H1 (cell line): ENCODE measurements around the gene ZNF615. TPM values are rescaled to one million over a fixed set of nuclear protein-coding genes. Genes with fewer than 3 reads are reported as not detected.

ENCODE experiments used
- CTCF ChIA-PET: fragments of 300-600 bp; sonication (Branson Sonifier 250); formaldehyde crosslinking; loops from one replicate; lab custom pipeline; 2021; ENCODE audit not compliant: partially characterized antibody; lab: Charles Lee
- POLR2A ChIA-PET: fragments of 300-600 bp; sonication (Branson Sonifier 250); formaldehyde crosslinking; loops from one replicate; lab custom pipeline; 2021; ENCODE audit warnings: inconsistent platforms; ENCODE audit not compliant: partially characterized antibody; lab: Charles Lee
- DNase-seq, 2 experiments: peaks; one replicate each; pipeline versions ENCODE4 v3.0.0 to v3.0.0-alpha.2; 2010 to 2022; ENCODE audit warnings: low spot score in 2 of 2, low read depth in 1 of 2, mixed read lengths in 1 of 2
- FAIRE-seq: peaks from 2 replicates; lab custom pipeline; 2011; peaks lifted over from hg19 to GRCh38; lab: Jason Lieb, UNC
- H2AFZ ChIP-seq: 2 replicates; pipeline ENCODE4 v1.8.1; 2012; ENCODE audit warnings: low read length, inconsistent platforms
- H2AK5ac ChIP-seq: 2 replicates; pipeline ENCODE4 v1.6.1; 2013; ENCODE audit warnings: low read depth, low read length
- H2BK120ac ChIP-seq: replicated peaks from 2 replicates; pipeline ENCODE3; 2013; ENCODE audit warnings: low read depth, low read length, inconsistent platforms
- H2BK12ac ChIP-seq: 2 replicates; pipeline ENCODE4 v1.6.1; 2013; ENCODE audit warnings: low read depth, low read length
- H2BK15ac ChIP-seq: 2 replicates; pipeline ENCODE4 v1.6.1; 2013; ENCODE audit warnings: low read length
- H2BK20ac ChIP-seq: 2 replicates; pipeline ENCODE4 v1.6.1; 2013; ENCODE audit warnings: low read length
- H2BK5ac ChIP-seq: 2 replicates; pipeline ENCODE4 v1.6.1; 2013; ENCODE audit warnings: low read depth, low read length
- H3K14ac ChIP-seq: 2 replicates; pipeline ENCODE4 v1.6.1; 2013; ENCODE audit warnings: inconsistent platforms; ENCODE audit not compliant: insufficient read length
- H3K18ac ChIP-seq: 2 replicates; pipeline ENCODE4 v1.6.1; 2013; ENCODE audit warnings: low read length; ENCODE audit errors: extremely low read depth
- H3K23ac ChIP-seq: 2 replicates; pipeline ENCODE4 v1.6.1; 2013; ENCODE audit warnings: inconsistent platforms; ENCODE audit not compliant: insufficient read length
- H3K23me2 ChIP-seq: 2 replicates; pipeline ENCODE4 v1.6.1; 2013; ENCODE audit warnings: low read depth, low read length
- H3K27ac ChIP-seq: 2 replicates; pipeline ENCODE4 v1.6.1; 2011; ENCODE audit warnings: low read depth, low read length, inconsistent platforms
- H3K27me3 ChIP-seq, 4 experiments: replicated peaks in 1 of 4; 1 replicate in 1 of 4; 2 replicates in 3 of 4; pipeline versions ENCODE4 v1.6.1 to v1.8.1; 2011 to 2013; ENCODE audit warnings: low read length in 3 of 4, mild to moderate bottlenecking in 3 of 4, inconsistent platforms in 2 of 4, mixed read lengths in 2 of 4, moderate library complexity in 1 of 4; ENCODE audit not compliant: control insufficient read depth in 3 of 4, insufficient read depth in 3 of 4; ENCODE audit errors: extremely low read depth in 1 of 4
- H3K36me3 ChIP-seq, 4 experiments: 2 replicates each; pipeline versions ENCODE4 v1.6.1 to v1.8.1; 2011 to 2013; ENCODE audit warnings: mild to moderate bottlenecking in 4 of 4, low read length in 3 of 4, moderate library complexity in 2 of 4, control low read depth in 1 of 4, inconsistent platforms in 1 of 4; ENCODE audit not compliant: insufficient read depth in 4 of 4, control insufficient read depth in 2 of 4
- H3K4ac ChIP-seq: replicated peaks from 2 replicates; pipeline ENCODE3; 2013; ENCODE audit warnings: low read length, low read depth, mixed read lengths, inconsistent platforms; ENCODE audit not compliant: insufficient read length
- H3K4me1 ChIP-seq, 4 experiments: replicated peaks in 1 of 4; 1 replicate in 1 of 4; 2 replicates in 3 of 4; pipeline versions ENCODE4 v1.6.1 to v1.8.1; 2011 to 2013; ENCODE audit warnings: low read length in 3 of 4, inconsistent platforms in 2 of 4, mixed read lengths in 1 of 4; ENCODE audit not compliant: insufficient read depth in 4 of 4, control insufficient read depth in 3 of 4
- H3K4me2 ChIP-seq, 2 experiments: 2 replicates each; pipeline versions ENCODE4 v1.6.1 to v1.8.1; 2011 to 2013; ENCODE audit warnings: low read depth in 2 of 2, low read length in 2 of 2, control low read depth in 1 of 2, inconsistent platforms in 1 of 2, mild to moderate bottlenecking in 1 of 2; ENCODE audit not compliant: insufficient read depth in 1 of 2
- H3K4me3 ChIP-seq, 4 experiments: fragments of 200-600, 300-600 bp in 1 of 4; sonication (generic), shearing (Covaris generic), sonication (Bioruptor Twin) in 1 of 4; 2 replicates each; pipeline versions ENCODE4 v1.5.1 to v1.8.1; 2011 to 2016; ENCODE audit warnings: low read length in 4 of 4, low read depth in 3 of 4, control low read depth in 2 of 4, inconsistent platforms in 2 of 4, mild to moderate bottlenecking in 2 of 4, mixed read lengths in 1 of 4, moderate library complexity in 1 of 4; ENCODE audit not compliant: insufficient read depth in 2 of 4; ENCODE audit errors: extremely low read depth in 1 of 4
- H3K56ac ChIP-seq: replicated peaks from 2 replicates; pipeline ENCODE3; 2013; ENCODE audit warnings: low read depth, mild to moderate bottlenecking, mixed read lengths, low read length, inconsistent platforms; ENCODE audit not compliant: insufficient read length
- H3K79me1 ChIP-seq: 2 replicates; pipeline ENCODE4 v1.6.1; 2013; ENCODE audit warnings: low read depth, low read length, control low read depth
- H3K79me2 ChIP-seq, 2 experiments: 2 replicates each; pipeline versions ENCODE4 v1.6.1 to v1.8.1; 2012 to 2013; ENCODE audit warnings: low read length in 2 of 2, mild to moderate bottlenecking in 2 of 2, inconsistent platforms in 1 of 2; ENCODE audit not compliant: insufficient read depth in 2 of 2, control insufficient read depth in 1 of 2
- H3K9ac ChIP-seq, 4 experiments: replicated peaks in 1 of 4; 1 replicate in 1 of 4; 2 replicates in 3 of 4; pipeline versions ENCODE4 v1.6.1 to v1.8.1; 2011 to 2013; ENCODE audit warnings: low read depth in 3 of 4, low read length in 3 of 4, control low read depth in 2 of 4, mild to moderate bottlenecking in 2 of 4, moderate library complexity in 2 of 4, inconsistent platforms in 1 of 4; ENCODE audit errors: extremely low read depth in 1 of 4
- H3K9me3 ChIP-seq, 2 experiments: 2 replicates each; pipeline versions ENCODE4 v1.6.1 to v1.8.1; 2012 to 2013; ENCODE audit warnings: mild to moderate bottlenecking in 2 of 2, moderate library complexity in 2 of 2, control low read depth in 1 of 2, inconsistent platforms in 1 of 2, low read depth in 1 of 2, low read length in 1 of 2, mixed read lengths in 1 of 2; ENCODE audit not compliant: insufficient read depth in 2 of 2
- H4K20me1 ChIP-seq, 2 experiments: replicated peaks in 1 of 2; 2 replicates each; pipeline versions ENCODE3 to v1.8.1; 2011 to 2013; ENCODE audit warnings: inconsistent platforms in 2 of 2, low read length in 2 of 2, mild to moderate bottlenecking in 1 of 2; ENCODE audit not compliant: insufficient read depth in 2 of 2, control insufficient read depth in 1 of 2
- H4K5ac ChIP-seq: 2 replicates; pipeline ENCODE4 v1.6.1; 2013; ENCODE audit warnings: low read length, low read depth, mixed read lengths, inconsistent platforms; ENCODE audit not compliant: insufficient read length
- H4K8ac ChIP-seq: 2 replicates; pipeline ENCODE4 v1.8.0; 2013; ENCODE audit warnings: mild to moderate bottlenecking, moderate library complexity, low read length, inconsistent platforms; ENCODE audit not compliant: insufficient read depth; ENCODE audit errors: extremely low read depth
- H4K91ac ChIP-seq: replicated peaks from 2 replicates; pipeline ENCODE3; 2013; ENCODE audit warnings: low read length, mixed read lengths, inconsistent platforms; ENCODE audit not compliant: insufficient read length
- ATF3 ChIP-seq: IDR thresholded peaks from 2 replicates; pipeline ENCODE4 v1.6.1; 2011; ENCODE audit warnings: low read depth, mild to moderate bottlenecking, low read length; ENCODE audit not compliant: insufficient read depth
- CHD1 ChIP-seq: IDR thresholded peaks from 2 replicates; pipeline ENCODE4 v1.6.1; 2012; ENCODE audit warnings: low read depth, low read length, improper control_type of control experiment
- FOSL1 ChIP-seq: IDR thresholded peaks from 2 replicates; pipeline ENCODE4 v1.6.1; 2011; ENCODE audit warnings: mild to moderate bottlenecking, low read depth, low read length, moderate library complexity; ENCODE audit not compliant: insufficient read depth
- MAX ChIP-seq: IDR thresholded peaks from 2 replicates; pipeline ENCODE4 v1.6.1; 2012; ENCODE audit warnings: inconsistent platforms
- PHF8 ChIP-seq: fragments of 200-600 bp; sonication (generic); conservative IDR thresholded peaks from 2 replicates; pipeline ENCODE4 v1.7.1; 2012; ENCODE audit warnings: low read depth, mild to moderate bottlenecking, inconsistent platforms, low read length, moderate library complexity
- POU5F1 ChIP-seq: IDR thresholded peaks from 2 replicates; pipeline ENCODE4 v1.6.1; 2011; ENCODE audit warnings: low read depth, mild to moderate bottlenecking, low read length, moderate library complexity
- SP4 ChIP-seq: IDR thresholded peaks from 2 replicates; pipeline ENCODE4 v1.6.1; 2012; ENCODE audit warnings: low read length, inconsistent platforms
- TAF1 ChIP-seq: IDR thresholded peaks from 2 replicates; pipeline ENCODE4 v1.6.1; 2011; ENCODE audit warnings: mild to moderate bottlenecking, low read depth, low read length
- TAF7 ChIP-seq: optimal IDR thresholded peaks from 2 replicates; pipeline ENCODE3; 2011; ENCODE audit warnings: low read depth, mild to moderate bottlenecking, inconsistent platforms, low read length, moderate library complexity, borderline replicate concordance
- TEAD4 ChIP-seq: IDR thresholded peaks from 2 replicates; pipeline ENCODE4 v1.6.1; 2012; ENCODE audit warnings: low read depth, low read length, inconsistent platforms, mixed read lengths
- WGBS, 2 experiments: shearing (Covaris generic) in 1 of 2; methylation state at CpG; one replicate each; pipeline versions ENCODE4 v1.1.6 to v1.1.7; 2013 to 2015; ENCODE audit warnings: low lambda C conversion rate in 2 of 2, mixed read lengths in 2 of 2, inconsistent platforms in 1 of 2, low coverage in 1 of 2, missing lambda C conversion rate in 1 of 2; ENCODE audit not compliant: insufficient replicate concordance in 2 of 2, insufficient coverage in 1 of 2, insufficient read length in 1 of 2; ENCODE audit errors: extremely low coverage in 1 of 2, missing lambda C conversion rate in 1 of 2; 5-methylcytosine and 5-hydroxymethylcytosine counted together
- polyA plus RNA-seq, 7 experiments: library from polyadenylated mRNA; depleted of rRNA in 3 of 7; stranded (reverse) in 5 of 7; unstranded in 2 of 7; fragments of >200 nt in 5 of 7; fragments of 200-250 nt in 2 of 7; gene quantifications; 1 replicate in 5 of 7; 2 replicates in 1 of 7; 4 replicates in 1 of 7; pipeline versions ENCODE4 v1.2.1 to v1.2.3, GENCODE V29; 2011 to 2013; ENCODE audit warnings: missing spikeins in 2 of 7, mixed read lengths in 2 of 7
- total RNA-seq: library from RNA; stranded (reverse); fragmentation: NEBNext Ultra II Directional; extraction: Animal tissue kit (Norgen Biotek cat#: 25700); gene quantifications from 2 replicates; pipeline ENCODE4 v1.2.1, GENCODE V29; 2021

Gene ZNF615
- total and polyA plus RNA-seq, 2 of the 8 experiments (the other 6 are each of a cell fraction or from before 2014, with no cell fraction given): 2.8 to 7.5 TPM

- WGBS, 2 experiments: 0% methylated on average over 55 of the region's 60 CpGs; no CpG with 5 or more reads in 1 of the 2 experiments
- CTCF ChIA-PET: no interaction called here
- H3K27ac ChIP-seq: peak within 1 kb of the TSS; percentile 90
- 0 out of 2 replicates have a peak, but pooled peaks cover 4% of the 10 kb centered on the region for H3K23me2 ChIP-seq
- H3K79me1 ChIP-seq: no peaks in the 10 kb centered on the region
- no peak within 1 kb of the TSS for H3K23ac ChIP-seq
- H2BK120ac ChIP-seq: peak within 1 kb of the TSS; percentile 60
- H2BK12ac ChIP-seq: peak within 1 kb of the TSS; percentile 87; the same call in 1 of the 2 replicates
- peaks cover 0 to 10% (median 6%) of the 10 kb centered on the region in 4 experiments; a peak in 6 of 8 replicates for H3K36me3 ChIP-seq
- H2AK5ac ChIP-seq: no peak within 1 kb of the TSS
- peak within 1 kb of the TSS; percentile 99 for H2AFZ ChIP-seq
- FAIRE-seq (peak; percentile 32), DNase-seq (peak; percentile 93 to 94)
- H3K4me1 ChIP-seq: no peaks in the 10 kb centered on the region
- peaks cover 9% of the 10 kb centered on the region in 2 experiments; a peak in 3 of 4 replicates for H3K9me3 ChIP-seq
- peak within 1 kb of the TSS; percentile 85 to 98 (median 87) for H3K9ac ChIP-seq
- H3K56ac ChIP-seq: peak within 1 kb of the TSS; percentile 94
- no peak within 1 kb of the TSS for H3K14ac ChIP-seq
- H3K27me3 ChIP-seq: no peaks in the 10 kb centered on the region
- peak within 1 kb of the TSS; percentile 86 to 94 (median 92) for H3K4me3 ChIP-seq
- peak within 1 kb of the TSS; percentile 63 to 71 for H3K4me2 ChIP-seq
- peaks cover 0 to 4% of the 10 kb centered on the region in 2 experiments; a peak in 2 of 4 replicates for H3K79me2 ChIP-seq
- peak within 1 kb of the TSS; percentile 97 for H4K5ac ChIP-seq
- H3K4ac ChIP-seq: peak within 1 kb of the TSS; percentile 84
- H4K91ac ChIP-seq: peak within 1 kb of the TSS; percentile 35
- peak within 1 kb of the TSS; percentile 98 for H2BK5ac ChIP-seq
- POLR2A ChIA-PET: interaction anchor here (0.6 to 1.9 kb wide), 18 partner anchors 11 to 324 kb away, joined by 3 to 9 read pairs (median 4); partner anchors contain the start of genes PPP2R1A, ZNF614, ZNF615 and ZNF616
- H2BK15ac ChIP-seq: peak within 1 kb of the TSS; percentile 81; the same call in 1 of the 2 replicates
- H4K20me1 ChIP-seq: no peaks in the 10 kb centered on the region
- no peak within 1 kb of the TSS for H2BK20ac ChIP-seq
- peak within 1 kb of the TSS; percentile 97 for H3K18ac ChIP-seq
- H4K8ac ChIP-seq: peak within 1 kb of the TSS; percentile 98; the same call in 1 of the 2 replicates
- TF ChIP-seq TEAD4: peak; percentile 89
- no peak for TF ChIP-seq CHD1
- TF ChIP-seq TAF7: peak; percentile 19
- TF ChIP-seq FOSL1: no peak
- TF ChIP-seq MAX: peak; percentile 61
- no peak for TF ChIP-seq POU5F1
- peak; percentile 49; the same call in 1 of the 2 replicates for TF ChIP-seq PHF8
- no peak for TF ChIP-seq ATF3
- no peak for TF ChIP-seq SP4
- TF ChIP-seq TAF1: peak; percentile 61; the same call in 1 of the 2 replicates
These were observed 40.8 kb upstream of the ZNF615 start, which contains the start of gene ZNF432 for GRCh38 chr19:52048555-52049501. Gene ZNF432 (minus strand): TSS chr19:52048838. CDS start chr19:52046868, 1,970 bp downstream.
